SK-N-SH (cell line): ENCODE measurements around the gene JADE3.

Experiments
- CTCF ChIP-seq: fragments of 200-600 bp; sonication (generic); IDR thresholded peaks from 2 replicates; pipeline ENCODE4 v1.6.1; 2017; ENCODE audit warnings: antibody characterized with exemption, mild to moderate bottlenecking, moderate library complexity
- SIN3A ChIP-seq: IDR thresholded peaks from 2 replicates; pipeline ENCODE4 v1.6.1; 2012; ENCODE audit warnings: low read depth, mild to moderate bottlenecking, low read length, moderate library complexity, borderline replicate concordance

DNA sequence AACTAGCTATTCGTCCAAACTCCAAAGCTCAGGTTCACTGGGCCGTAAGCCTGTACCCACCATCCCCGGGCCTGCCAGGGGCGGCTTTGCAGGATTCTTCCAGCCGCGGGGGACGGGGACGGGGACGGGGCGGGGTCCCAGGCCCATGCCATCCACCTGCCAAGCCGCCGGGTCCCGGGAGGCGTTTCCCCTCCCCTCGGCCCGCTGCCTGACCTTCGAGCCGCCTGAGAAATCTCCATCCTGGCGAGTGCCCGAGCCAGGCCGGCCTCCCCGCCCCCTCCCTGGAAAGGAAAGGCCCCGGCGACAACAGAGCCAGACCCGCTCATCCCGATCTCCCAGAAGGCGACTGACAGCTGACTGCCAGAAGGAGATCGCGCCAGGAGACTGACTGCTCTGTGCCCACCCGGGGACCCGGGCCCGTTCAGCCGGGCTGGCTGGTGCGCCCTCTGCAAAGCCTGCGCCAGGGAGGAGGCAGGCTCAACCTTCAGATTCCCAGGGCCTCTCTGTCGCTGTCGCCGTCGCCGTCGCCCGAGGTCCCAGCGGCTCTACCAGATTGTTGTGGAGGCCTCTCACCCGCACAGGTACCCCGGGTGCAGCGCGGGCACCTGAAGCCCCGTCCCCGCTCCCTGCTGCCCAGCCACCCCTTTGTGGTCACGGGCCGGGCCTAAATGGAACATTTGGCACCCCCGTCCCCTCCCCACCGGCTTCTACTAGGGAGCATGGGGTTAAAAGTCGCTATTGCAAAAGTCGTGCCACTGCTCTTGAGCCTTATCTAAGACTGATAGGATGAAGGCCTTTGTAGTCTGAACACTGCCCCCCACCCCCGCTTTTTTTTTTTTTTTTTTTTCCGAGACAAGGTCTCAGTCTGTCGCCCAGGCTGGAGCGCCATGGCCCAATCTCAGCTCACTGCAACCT is 166.2 kb downstream of the JADE3 start, which contains the start of gene RGN:
- TF ChIP-seq CTCF (no peak), SIN3A (no peak)
